HL-60 (cell line): ENCODE measurements around the gene CHMP4A.

Source experiments
- POLR2AphosphoS5 ChIP-seq: IDR thresholded peaks from 2 replicates; pipeline ENCODE4 v1.6.1; 2012; ENCODE audit warnings: low read depth
- TF ChIP-seq, protein P1 (sequence below): IDR thresholded peaks from one replicate; pipeline ENCODE4 v1.5.1; 2011; ENCODE audit warnings: low read length, control low read depth, inconsistent platforms; ENCODE audit not compliant: insufficient read depth

DNA sequence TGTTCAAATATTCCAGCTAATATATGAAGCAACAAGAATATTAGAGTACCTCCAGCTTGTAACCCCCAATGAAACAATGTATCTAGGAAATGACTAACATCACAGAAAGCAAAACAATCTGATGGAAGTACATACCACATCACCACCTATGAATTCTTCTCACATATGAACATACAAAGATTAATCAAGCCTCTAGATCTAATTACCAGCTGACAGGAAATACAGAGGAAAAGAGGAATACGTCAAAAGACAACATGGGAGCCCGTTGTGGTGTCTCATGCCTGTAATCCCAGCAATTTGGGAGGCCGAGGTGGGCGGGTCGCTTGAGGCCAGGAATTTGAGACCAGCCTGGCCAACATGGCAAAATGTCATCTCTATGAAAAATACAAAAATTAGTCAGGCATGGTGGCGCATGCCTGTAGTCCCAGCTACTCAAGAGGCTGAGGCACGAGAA, 11.4 kb upstream of the CHMP4A start:
- no peak for TF ChIP-seq POLR2AphosphoS5
- TF ChIP-seq, protein P1, sequence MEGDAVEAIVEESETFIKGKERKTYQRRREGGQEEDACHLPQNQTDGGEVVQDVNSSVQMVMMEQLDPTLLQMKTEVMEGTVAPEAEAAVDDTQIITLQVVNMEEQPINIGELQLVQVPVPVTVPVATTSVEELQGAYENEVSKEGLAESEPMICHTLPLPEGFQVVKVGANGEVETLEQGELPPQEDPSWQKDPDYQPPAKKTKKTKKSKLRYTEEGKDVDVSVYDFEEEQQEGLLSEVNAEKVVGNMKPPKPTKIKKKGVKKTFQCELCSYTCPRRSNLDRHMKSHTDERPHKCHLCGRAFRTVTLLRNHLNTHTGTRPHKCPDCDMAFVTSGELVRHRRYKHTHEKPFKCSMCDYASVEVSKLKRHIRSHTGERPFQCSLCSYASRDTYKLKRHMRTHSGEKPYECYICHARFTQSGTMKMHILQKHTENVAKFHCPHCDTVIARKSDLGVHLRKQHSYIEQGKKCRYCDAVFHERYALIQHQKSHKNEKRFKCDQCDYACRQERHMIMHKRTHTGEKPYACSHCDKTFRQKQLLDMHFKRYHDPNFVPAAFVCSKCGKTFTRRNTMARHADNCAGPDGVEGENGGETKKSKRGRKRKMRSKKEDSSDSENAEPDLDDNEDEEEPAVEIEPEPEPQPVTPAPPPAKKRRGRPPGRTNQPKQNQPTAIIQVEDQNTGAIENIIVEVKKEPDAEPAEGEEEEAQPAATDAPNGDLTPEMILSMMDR, result no peak
